Putamen (tissue), 1 donor: ENCODE measurements around the gene RPS21.

ENCODE experiments used
- DNase-seq: peaks from one replicate; pipeline ENCODE4 v3.0.0-alpha.2; 2016; ENCODE audit warnings: low spot score

Gene RPS21

GRCh38 chr20:62386383-62387218 is at the start of gene RPS21:
Gene RPS21 (plus strand): TSS chr20:62387103. CDS start chr20:62387339, 236 bp downstream.
- peak; percentile 89 for DNase-seq

DNA sequence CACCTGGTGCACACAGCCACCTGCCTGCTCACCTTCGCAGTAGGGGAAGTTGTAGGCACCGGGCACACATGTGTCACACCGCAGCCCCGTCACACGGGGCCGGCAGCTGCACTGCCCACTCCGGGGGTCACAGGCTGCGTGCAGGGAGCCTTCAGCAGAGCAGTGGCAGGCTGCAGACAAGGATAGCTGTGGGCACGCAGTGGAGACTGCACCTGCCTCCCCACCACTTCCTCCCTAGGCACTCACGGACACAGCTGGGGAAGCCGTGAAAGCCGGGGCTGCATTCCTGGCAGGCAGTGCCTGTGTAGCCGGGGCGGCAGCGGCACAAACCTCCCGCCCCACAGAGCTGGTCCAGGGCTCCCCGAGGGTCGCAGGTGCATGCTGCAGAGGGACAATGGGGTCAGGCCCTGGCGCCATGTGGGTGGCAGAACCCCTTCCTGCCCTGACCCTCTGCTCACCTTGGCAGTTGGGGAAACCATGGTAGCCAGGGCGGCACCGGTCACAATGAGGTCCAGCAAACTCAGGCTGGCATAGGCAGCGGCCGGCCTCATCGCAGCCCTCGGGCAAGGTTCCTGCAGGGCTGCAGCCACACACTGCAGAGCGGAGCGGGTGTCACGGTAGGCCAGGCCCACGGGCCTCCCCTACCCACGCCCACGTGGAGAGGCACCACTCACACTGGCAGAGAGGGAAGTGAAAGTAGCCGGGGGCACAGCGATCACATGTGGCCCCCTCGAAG is 49.2 kb upstream of the RPS21 start:
- no peak for DNase-seq

DNA sequence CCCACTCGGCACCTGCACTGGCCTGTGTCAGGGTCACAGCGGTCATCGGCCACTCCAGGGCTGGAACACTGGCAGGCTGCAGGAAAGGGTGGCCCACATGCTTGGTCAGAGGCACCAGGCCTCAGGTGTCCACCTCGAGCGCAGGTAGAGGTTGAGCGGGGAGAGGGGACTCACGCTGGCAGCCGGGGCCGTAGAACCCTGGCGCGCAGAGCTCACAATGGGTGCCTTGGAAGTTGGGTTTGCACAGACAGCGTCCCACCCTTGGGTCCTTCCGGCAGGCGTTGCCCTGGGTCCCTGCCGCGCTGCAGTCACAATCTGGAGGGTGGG is 48.6 kb upstream of the RPS21 start:
- DNase-seq, result no peak

GRCh38 chr20:62339647-62340062 is 47.2 kb upstream of the RPS21 start:
- no peak for DNase-seq

DNA sequence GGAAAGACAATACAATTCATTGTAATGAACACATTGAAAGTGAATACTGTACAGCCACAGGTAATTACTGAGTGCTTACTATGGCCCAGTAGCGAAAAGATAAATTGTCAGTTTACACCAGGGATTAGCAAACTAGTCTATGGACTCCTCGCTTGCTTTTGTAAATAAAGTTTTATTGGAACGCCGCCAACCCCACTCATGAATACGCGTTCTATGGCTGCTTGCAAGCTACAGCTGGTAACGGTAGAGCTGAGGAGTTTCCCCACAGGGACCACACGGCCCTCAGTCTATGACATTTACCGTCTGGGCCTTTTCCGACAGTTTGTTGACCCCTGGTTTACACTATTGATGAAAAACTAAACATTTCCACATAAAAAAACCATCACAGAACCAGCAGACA is 44.0 kb upstream of the RPS21 start:
- no peak for DNase-seq

GRCh38 chr20:62344092-62344491 is 42.8 kb upstream of the RPS21 start:
- DNase-seq, result no peak

GRCh38 chr20:62344782-62345181 is 42.1 kb upstream of the RPS21 start:
- DNase-seq, result no peak

DNA sequence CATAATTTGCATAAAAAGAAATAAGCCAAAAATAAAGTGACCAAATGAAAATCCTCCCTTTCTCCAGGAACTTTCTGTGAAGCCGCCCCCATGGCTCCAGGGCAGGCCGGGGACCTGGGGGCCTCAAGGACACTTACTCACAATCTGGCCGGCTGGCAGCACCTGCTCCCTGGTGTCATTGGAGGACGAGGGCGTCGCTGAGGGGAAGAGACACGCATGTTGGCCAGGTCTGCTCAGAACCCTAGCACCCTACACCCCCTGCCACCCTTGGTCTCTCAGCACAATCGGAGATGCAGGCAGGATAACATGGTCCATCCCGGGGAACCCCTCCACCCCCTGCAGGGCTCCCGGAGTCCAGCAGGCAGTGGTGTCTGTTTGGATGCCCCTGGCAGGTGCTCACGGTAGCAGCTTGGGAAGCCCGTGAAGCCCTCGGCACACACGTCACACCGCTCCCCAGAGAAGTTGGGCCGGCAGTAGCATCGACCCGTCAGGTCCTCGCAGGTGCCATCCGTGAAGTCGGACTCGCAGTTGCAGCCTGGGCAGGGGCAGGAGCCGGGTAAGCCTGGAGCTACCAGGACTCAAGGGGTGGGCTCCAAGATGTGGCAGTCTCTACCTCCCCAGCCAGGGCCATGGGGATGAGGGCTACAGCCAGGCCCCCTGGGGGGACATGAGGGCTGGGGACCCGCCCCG is 41.1 kb upstream of the RPS21 start:
- DNase-seq, result no peak

DNA sequence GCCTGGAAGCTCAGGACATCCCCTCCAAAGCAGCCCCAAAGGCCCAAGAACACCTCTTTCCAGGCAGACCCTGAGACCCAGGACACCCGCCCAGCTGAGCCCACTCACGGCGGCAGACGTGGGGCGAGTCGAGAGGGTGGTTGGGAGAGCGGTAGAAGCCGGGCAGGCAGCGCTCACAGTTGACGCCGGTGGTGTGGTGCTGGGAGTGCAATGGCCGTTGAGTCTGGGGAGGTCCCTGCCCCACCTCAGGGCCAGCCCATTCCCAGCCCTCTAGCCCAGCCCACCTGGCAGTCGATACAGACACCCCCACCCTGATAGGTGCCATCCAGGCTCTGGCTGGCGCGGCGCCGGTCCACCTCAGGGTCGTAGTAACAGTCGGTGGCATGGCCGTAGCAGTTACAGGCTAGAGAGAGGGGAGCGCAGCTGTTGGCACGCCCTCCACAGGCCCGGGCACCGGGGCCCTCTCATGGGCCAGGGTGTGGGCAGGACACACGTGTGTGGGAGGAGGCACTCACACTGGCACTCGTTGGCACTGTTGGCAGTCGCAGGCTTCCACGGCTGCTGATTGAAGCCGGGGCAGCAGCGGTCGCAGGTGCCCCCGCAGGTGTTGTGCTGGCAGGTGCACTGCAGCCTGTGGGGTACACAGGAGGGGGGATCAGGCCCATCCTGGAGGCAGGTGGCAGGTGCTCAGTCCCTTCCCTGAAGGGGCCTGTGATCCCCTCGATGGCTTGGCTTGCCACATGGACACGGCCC is 40.3 kb upstream of the RPS21 start:
- no peak for DNase-seq

DNA sequence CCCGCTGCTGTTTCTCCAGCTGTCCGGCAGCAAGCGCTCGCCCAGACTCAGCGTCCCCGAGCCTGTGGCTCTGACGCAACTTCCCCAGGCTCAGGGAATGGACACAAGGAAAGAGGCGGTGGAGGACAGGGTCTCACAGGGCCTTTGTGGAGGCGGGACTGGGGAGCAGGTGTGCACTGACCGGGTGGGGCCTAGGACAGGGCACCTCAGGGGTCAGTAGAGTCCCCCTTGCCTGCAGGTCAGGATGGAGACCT is 39.8 kb upstream of the RPS21 start:
- DNase-seq, result no peak

- no peak for DNase-seq
Measured at GRCh38 chr20:62347445-62347844, 39.5 kb upstream of the RPS21 start.

GRCh38 chr20:62348604-62349003 is 38.3 kb upstream of the RPS21 start:
- no peak for DNase-seq

GRCh38 chr20:62349556-62350097 is 37.3 kb upstream of the RPS21 start:
- DNase-seq, result no peak

GRCh38 chr20:62350098-62350628 is 36.7 kb upstream of the RPS21 start:
- DNase-seq, result no peak

GRCh38 chr20:62350629-62351422 is 36.1 kb upstream of the RPS21 start:
- no peak for DNase-seq

DNA sequence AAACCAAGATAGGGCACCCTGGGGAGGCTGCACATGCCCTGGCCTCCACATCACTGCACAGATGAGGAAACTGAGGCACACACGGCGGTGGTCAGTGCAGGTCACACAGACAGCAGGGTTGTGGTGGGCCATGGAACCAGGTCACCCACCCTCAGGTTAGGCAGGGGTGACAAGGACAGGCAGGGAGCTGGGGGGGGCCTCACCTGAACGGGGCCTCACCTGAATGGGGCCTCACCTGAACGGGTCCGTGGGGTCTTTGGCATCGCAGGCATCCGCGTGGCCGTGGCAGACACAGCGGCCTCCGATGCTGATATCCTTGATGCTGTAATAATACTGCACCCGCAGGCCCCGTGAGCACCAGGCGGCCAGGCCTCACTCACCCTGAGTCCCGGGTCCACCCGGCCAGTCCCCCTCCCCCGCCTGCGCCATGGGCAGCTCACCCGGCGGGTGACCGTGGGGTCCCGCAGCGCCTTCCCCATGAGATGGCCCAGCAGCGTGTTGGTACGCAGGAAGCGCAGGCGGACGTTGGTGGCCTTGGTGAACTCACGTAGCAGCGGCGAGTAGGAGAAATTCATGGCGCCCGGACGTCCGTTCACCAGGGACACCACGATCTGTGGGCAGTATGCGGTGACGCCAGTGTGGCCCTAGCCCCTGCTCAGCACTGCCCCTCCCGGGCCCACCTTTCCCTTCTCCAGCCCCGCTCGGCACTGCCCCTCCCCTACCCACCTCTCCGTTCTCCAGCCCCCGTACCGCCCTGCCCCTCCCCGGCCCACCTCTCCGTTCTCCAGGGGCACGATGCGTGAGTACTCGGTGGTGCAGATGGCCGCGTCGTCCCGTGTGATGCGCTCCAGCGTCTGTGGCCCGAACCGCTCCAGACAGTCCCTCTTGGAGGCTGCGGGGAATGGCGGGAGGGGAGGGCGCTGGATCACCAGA is 35.2 kb upstream of the RPS21 start:
- no peak for DNase-seq

- DNase-seq, result peak; percentile 50
Measured at GRCh38 chr20:62352402-62353288, 34.3 kb upstream of the RPS21 start.

DNA sequence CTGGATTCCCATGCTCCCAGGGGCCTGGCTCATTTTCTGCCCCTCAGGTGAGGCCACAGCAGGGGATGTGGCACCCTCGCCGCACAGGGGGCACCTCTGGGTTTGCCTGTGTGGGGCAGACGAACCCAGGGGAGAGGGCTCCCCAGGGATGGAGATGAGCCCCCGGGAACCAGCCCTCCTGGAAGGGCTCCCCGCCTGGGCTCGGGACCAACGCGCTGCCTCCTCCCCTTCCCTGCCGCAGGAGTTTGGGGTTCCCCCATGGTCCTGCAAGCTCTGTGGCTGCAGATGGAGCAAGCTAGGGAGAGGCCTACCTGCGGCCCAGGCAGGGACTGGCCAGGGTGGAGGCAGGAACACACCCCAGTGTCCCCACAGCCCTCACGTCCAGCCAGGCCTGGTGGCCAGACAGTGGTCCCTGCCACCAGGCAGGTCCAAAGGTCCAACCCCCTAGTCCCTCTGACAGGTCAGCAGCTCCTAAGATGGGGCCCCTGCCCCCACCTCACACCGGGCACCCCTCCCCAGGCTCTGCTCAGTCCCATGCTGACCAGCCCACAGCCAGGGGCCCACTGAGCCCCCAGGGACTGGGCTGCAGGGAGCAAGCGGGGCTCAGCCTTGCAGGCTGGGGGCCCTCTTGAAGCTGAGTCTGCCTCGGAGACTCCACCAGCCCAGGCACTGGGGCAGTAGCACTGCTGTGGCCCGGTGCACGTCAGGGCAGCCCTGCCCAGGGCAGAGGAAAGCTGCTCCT is 33.4 kb upstream of the RPS21 start:
- DNase-seq, result no peak
